HepG2 (cell line): ENCODE results near the gene MAPK8. TPM values are rescaled to one million over a fixed set of nuclear protein-coding genes. Genes with fewer than 3 reads are reported as not detected.

Experiments used
- ATAC-seq: fragments of 200-7000 bp; cut with Tn5 transposase; 3 replicates; pipeline ENCODE4 v1.9.1; 2020; ENCODE audit warnings: mild to moderate bottlenecking, moderate library complexity
- BruUV-seq: library from RNA; stranded (reverse); fragments of 400-500 nt; replicated peaks from 2 replicates; lab custom pipeline; 2021; lab: Mats Ljungman, UMichigan
- CTCF ChIA-PET: fragments of 300-600 bp; formaldehyde crosslinking; extraction: SDS; loops from one replicate; lab custom pipeline; 2021; ENCODE audit warnings: low total read pairs, inconsistent platforms, low intra/inter-chr PET ratio; lab: Yijun Ruan, JAX
- POLR2A ChIA-PET: fragments of 350-600 bp; sonication (Branson Sonifier 250); formaldehyde crosslinking; loops from one replicate; lab custom pipeline; 2020; ENCODE audit warnings: antibody characterized with exemption, inconsistent platforms; lab: Yijun Ruan, JAX
- DNase-seq: peaks from one replicate; pipeline ENCODE4 v3.0.0-alpha.2; 2015; ENCODE audit warnings: low spot score
- FAIRE-seq: peaks from 3 replicates; lab custom pipeline; 2011; peaks lifted over from hg19 to GRCh38; lab: Jason Lieb, UNC
- H2AFZ ChIP-seq: one replicate; pipeline ENCODE4 v1.6.1; 2011; ENCODE audit warnings: low read length, inconsistent platforms
- H3K27ac ChIP-seq: fragments of 300-600 bp; 3 replicates; pipeline ENCODE4 v1.8.0; 2011; ENCODE audit warnings: mixed run types, mild to moderate bottlenecking, mixed read lengths, low read length, inconsistent platforms; ENCODE audit not compliant: insufficient read depth; ENCODE audit errors: extremely low read length
- H3K27me3 ChIP-seq, 2 experiments: fragments of 200-600 bp in 1 of 2; 2 replicates in 1 of 2; 3 replicates in 1 of 2; pipeline versions ENCODE4 v1.6.0 to v1.8.0; 2011; ENCODE audit warnings: low read length in 2 of 2, mild to moderate bottlenecking in 2 of 2, moderate library complexity in 2 of 2, inconsistent platforms in 1 of 2; ENCODE audit not compliant: insufficient read depth in 2 of 2, control insufficient read depth in 1 of 2
- H3K36me3 ChIP-seq, 2 experiments: fragments of 200-600 bp in 1 of 2; replicated peaks in 1 of 2; 2 replicates in 1 of 2; 3 replicates in 1 of 2; pipeline versions ENCODE4 v1.5.1 to v1.8.0; 2011; ENCODE audit warnings: low read length in 2 of 2, inconsistent platforms in 1 of 2; ENCODE audit not compliant: insufficient read depth in 2 of 2, control insufficient read depth in 1 of 2
- H3K4me1 ChIP-seq: 2 replicates; pipeline ENCODE4 v1.5.1; 2012; ENCODE audit warnings: low read length, inconsistent platforms; ENCODE audit not compliant: insufficient read depth
- H3K4me2 ChIP-seq: 2 replicates; pipeline ENCODE4 v1.6.0; 2011; ENCODE audit warnings: low read depth, low read length, inconsistent platforms
- H3K4me3 ChIP-seq, 3 experiments: fragments of 200-600 bp in 1 of 3; sonication (generic), shearing (Covaris generic) in 1 of 3; replicated peaks in 1 of 3; 2 replicates each; pipeline ENCODE4 v1.5.1; 2011 to 2016; ENCODE audit warnings: low read length in 3 of 3, inconsistent platforms in 2 of 3, low read depth in 2 of 3, mild to moderate bottlenecking in 2 of 3, control low read depth in 1 of 3, mixed read lengths in 1 of 3; ENCODE audit not compliant: insufficient read depth in 1 of 3
- H3K79me2 ChIP-seq: one replicate; pipeline ENCODE4 v1.6.1; 2011; ENCODE audit warnings: low read length, inconsistent platforms; ENCODE audit not compliant: insufficient read depth
- H3K9ac ChIP-seq: 2 replicates; pipeline ENCODE4 v1.6.0; 2011; ENCODE audit warnings: mild to moderate bottlenecking, low read depth, low read length, inconsistent platforms; ENCODE audit not compliant: insufficient read depth
- H3K9me3 ChIP-seq: 2 replicates; pipeline ENCODE4 v1.5.1; 2012; ENCODE audit warnings: mild to moderate bottlenecking, low read length
- H4K20me1 ChIP-seq: 2 replicates; pipeline ENCODE4 v1.6.0; 2011; ENCODE audit warnings: inconsistent platforms, mild to moderate bottlenecking, low read length, moderate library complexity; ENCODE audit not compliant: insufficient read depth
- ATAD3A ChIP-seq: sonication (generic); formaldehyde crosslinking; IDR thresholded peaks from 2 replicates; pipeline ENCODE4 v1.4.0; 2020; ENCODE audit warnings: missing genetic modification reagents
- BRCA1 ChIP-seq: sonication (generic); formaldehyde crosslinking; IDR thresholded peaks from 2 replicates; pipeline ENCODE4 v1.4.0; 2020; ENCODE audit warnings: missing genetic modification reagents
- DR1 ChIP-seq: sonication (generic); formaldehyde crosslinking; IDR thresholded peaks from 2 replicates; pipeline ENCODE4 v1.8.0; 2021; ENCODE audit warnings: mild to moderate bottlenecking, missing genetic modification reagents, inconsistent platforms
- KAT2B ChIP-seq: fragments of 150-350 bp; IDR thresholded peaks from 2 replicates; pipeline ENCODE4 v1.6.1; 2014; ENCODE audit warnings: low read depth, low read length, borderline replicate concordance
- MAZ ChIP-seq, 2 experiments: sonication (generic) in 1 of 2; formaldehyde crosslinking in 1 of 2; IDR thresholded peaks; 2 replicates each; pipeline versions ENCODE4 v1.5.0 to v1.6.1; 2012 to 2020; ENCODE audit warnings: low read depth in 2 of 2, mild to moderate bottlenecking in 2 of 2, borderline replicate concordance in 1 of 2, improper control_type of control experiment in 1 of 2, low read length in 1 of 2, missing genetic modification reagents in 1 of 2, moderate library complexity in 1 of 2
- NFE2 ChIP-seq: sonication (generic); formaldehyde crosslinking; IDR thresholded peaks from 2 replicates; pipeline ENCODE4 v1.4.0; 2020; ENCODE audit warnings: missing genetic modification reagents
- NR2F1 ChIP-seq, 2 experiments: fragments of 450-650 bp in 1 of 2; formaldehyde crosslinking in 1 of 2; IDR thresholded peaks; 2 replicates each; pipeline versions ENCODE4 v1.5.0 to v1.6.1; 2016 to 2020; ENCODE audit warnings: mild to moderate bottlenecking in 1 of 2, missing compliant biosample characterization in 1 of 2, missing genetic modification reagents in 1 of 2, moderate library complexity in 1 of 2
- PRDM10 ChIP-seq: sonication (generic); formaldehyde crosslinking; IDR thresholded peaks from 2 replicates; pipeline ENCODE4 v1.4.0; 2020; ENCODE audit warnings: low read depth, missing genetic modification reagents
- SALL1 ChIP-seq: sonication (generic); formaldehyde crosslinking; IDR thresholded peaks from 2 replicates; pipeline ENCODE4 v1.8.0; 2022; ENCODE audit warnings: mild to moderate bottlenecking, missing genetic modification reagents
- TCF12 ChIP-seq, 2 experiments: fragments of 450-650 bp in 1 of 2; sonication (generic) in 1 of 2; formaldehyde crosslinking in 1 of 2; IDR thresholded peaks; 2 replicates each; pipeline versions ENCODE4 v1.6.1 to v1.8.0; 2017 to 2022; ENCODE audit warnings: antibody characterized with exemption in 1 of 2, mild to moderate bottlenecking in 1 of 2, missing genetic modification reagents in 1 of 2, moderate library complexity in 1 of 2
- TFAP4 ChIP-seq: sonication (generic); IDR thresholded peaks from 2 replicates; pipeline ENCODE4 v1.6.1; 2016; ENCODE audit warnings: low read depth, borderline replicate concordance
- THAP11 ChIP-seq: IDR thresholded peaks from 2 replicates; pipeline ENCODE4 v1.6.1; 2016; ENCODE audit warnings: missing biosample characterization, missing genetic modification reagents
- ZBTB21 ChIP-seq: sonication (generic); formaldehyde crosslinking; IDR thresholded peaks from 2 replicates; pipeline ENCODE4 v1.4.0; 2020; ENCODE audit warnings: missing genetic modification reagents
- ZBTB38 ChIP-seq: sonication (generic); formaldehyde crosslinking; IDR thresholded peaks from 2 replicates; pipeline ENCODE4 v1.5.1; 2020; ENCODE audit warnings: mild to moderate bottlenecking, missing genetic modification reagents
- ZMAT5 ChIP-seq: sonication (generic); formaldehyde crosslinking; IDR thresholded peaks from 2 replicates; pipeline ENCODE4 v1.5.0; 2020; ENCODE audit warnings: mild to moderate bottlenecking, low read depth, missing genetic modification reagents, borderline replicate concordance
- ZNF296 ChIP-seq: sonication (generic); formaldehyde crosslinking; conservative IDR thresholded peaks from 2 replicates; pipeline ENCODE4 v1.5.0; 2020; ENCODE audit warnings: mild to moderate bottlenecking, missing genetic modification reagents
- ZNF383 ChIP-seq: sonication (generic); formaldehyde crosslinking; IDR thresholded peaks from 2 replicates; pipeline ENCODE4 v1.4.0; 2020; ENCODE audit warnings: missing genetic modification reagents, mild to moderate bottlenecking, borderline replicate concordance
- ZNF746 ChIP-seq: sonication (generic); formaldehyde crosslinking; IDR thresholded peaks from 2 replicates; pipeline ENCODE4 v1.8.0; 2022; ENCODE audit warnings: mild to moderate bottlenecking, missing genetic modification reagents
- ZSCAN21 ChIP-seq: sonication (generic); formaldehyde crosslinking; IDR thresholded peaks from 2 replicates; pipeline ENCODE4 v1.8.0; 2022; ENCODE audit warnings: mild to moderate bottlenecking, missing genetic modification reagents, moderate library complexity, borderline replicate concordance
- WGBS: methylation state at CpG from one replicate; pipeline ENCODE4 v1.1.6; 2017; ENCODE audit warnings: low lambda C conversion rate; 5-methylcytosine and 5-hydroxymethylcytosine counted together
- in situ Hi-C: cut with HindIII; loops from 2 replicates; pipeline ENCODE4 v1.10.0; 2017; ENCODE audit warnings: low pct_unique_long_range_greater_than_20kb; ENCODE audit not compliant: extremely low pct_ligation_motif_present
- intact Hi-C: fragments of 100-400 bp; cut with micrococcal nuclease; formaldehyde crosslinking; loops from one replicate; pipeline ENCODE4 v1.10.0; 2022; ENCODE audit not compliant: unreplicated experiment
- polyA plus RNA-seq, 8 experiments: library from polyadenylated mRNA; depleted of rRNA in 3 of 8; stranded (reverse) in 7 of 8; unstranded in 1 of 8; fragments of >200 nt; fragmentation: Illumina TruSeq in 4 of 8; extraction: Trizol in 4 of 8; gene quantifications; 2 replicates each; pipeline versions ENCODE4 v1.2.1 to v1.2.3, GENCODE V29; 2011 to 2016; ENCODE audit warnings: low read depth in 4 of 8, missing spikeins in 1 of 8, mixed read lengths in 1 of 8; ENCODE audit not compliant: insufficient read depth in 1 of 8
- total RNA-seq, 5 experiments: library from RNA; depleted of rRNA; stranded (reverse); fragments of >200 nt; fragmentation: Illumina TruSeq; extraction: Trizol; gene quantifications; 2 replicates each; pipeline ENCODE4 v1.2.3, GENCODE V29; 2016; ENCODE audit warnings: low read depth in 1 of 5

MAPK8 gene
- total and polyA plus RNA-seq, 2 of the 13 experiments (the other 11 are each of a cell fraction or from before 2014, with no cell fraction given): 41.6 to 47.3 TPM

- TF ChIP-seq ZMAT5 (CRISPR knock-in tag) (no peak), ZNF383 (CRISPR knock-in tag) (no peak), THAP11 (no peak)
Observed at GRCh38 chr10:48439031-48439430, 132.6 kb downstream of the MAPK8 start (continued).

GRCh38 chr10:48439581-48440041 lies 133.1 kb downstream of the MAPK8 start:
- peak; percentile 63 for FAIRE-seq
- ATAC-seq: peak; percentile 78
- TF ChIP-seq KAT2B (no peak), ZBTB21 (CRISPR knock-in tag) (peak; percentile 55; the same call in 1 of the 2 replicates), DR1 (CRISPR knock-in tag) (no peak), ZBTB38 (no peak), PRDM10 (CRISPR knock-in tag) (no peak), ATAD3A (CRISPR knock-in tag) (no peak), MAZ (IDR thresholded peaks at IDR 0.05; ENCODE audit: borderline replicate concordance, low read depth, low read length) (no peak), MAZ (CRISPR knock-in tag; IDR thresholded peaks at IDR 0.05; ENCODE audit: low read depth) (no peak), TCF12 (IDR thresholded peaks at IDR 0.05) (no peak), TCF12 (CRISPR knock-in tag; IDR thresholded peaks at IDR 0.05) (no peak), BRCA1 (no peak), SALL1 (CRISPR knock-in tag) (peak; percentile 84), NFE2 (CRISPR knock-in tag) (no peak), ZNF296 (no peak), ZNF746 (CRISPR knock-in tag) (peak; percentile 58; the same call in 1 of the 2 replicates), TFAP4 (peak; percentile 93), NR2F1 (CRISPR knock-in tag; IDR thresholded peaks at IDR 0.05) (peak; percentile 14 to 36; a peak in 1 of 4 replicates), ZSCAN21 (CRISPR knock-in tag) (no peak)

More at GRCh38 chr10:48439581-48440041, 133.1 kb downstream of the MAPK8 start:
- Histone ChIP-seq H3K27me3 (no peaks in the 10 kb centered on the region), H3K9ac (no peak overlapping the region), H3K27ac (no peak overlapping the region), H3K36me3 (no peaks in the 10 kb centered on the region; a peak in 1 of 5 replicates), H3K4me3 (no peak overlapping the region; a peak in 1 of 6 replicates), H3K79me2 (no peaks in the 10 kb centered on the region), H4K20me1 (no peaks in the 10 kb centered on the region), H3K4me1 (peaks cover 19% of the 10 kb centered on the region), H3K4me2 (peak overlapping the region; percentile 58), H2AFZ (no peak overlapping the region), H3K9me3 (no peaks in the 10 kb centered on the region)
- CTCF ChIA-PET: no interaction called here
- DNase-seq: peak; percentile 65
- intact Hi-C loops: no loop called here
- in situ Hi-C loops: no loop called here
- 5% methylated on average over 10 of the region's 10 CpGs for WGBS
- POLR2A ChIA-PET: no interaction called here
- BruUV-seq: no TSS peak
